Gastroesophageal sphincter (tissue), 3 donors: ENCODE data around the gene SRBD1.

Experiments used
- CTCF ChIP-seq, 4 experiments: fragments of 200-600 bp in 2 of 4; fragments of 450-650 bp in 2 of 4; sonication (generic) in 1 of 4; IDR thresholded peaks; one replicate each; pipeline ENCODE4 v1.5.1; 2017 to 2019; ENCODE audit warnings: antibody characterized with exemption in 4 of 4, mild to moderate bottlenecking in 2 of 4, moderate library complexity in 2 of 4
- EP300 ChIP-seq: sonication (generic); formaldehyde crosslinking; IDR thresholded peaks from one replicate; pipeline ENCODE4 v1.6.1; 2017; ENCODE audit warnings: antibody characterized with exemption, mild to moderate bottlenecking
- POLR2AphosphoS5 ChIP-seq: sonication (generic); formaldehyde crosslinking; IDR thresholded peaks from one replicate; pipeline ENCODE4 v1.6.1; 2017; ENCODE audit warnings: antibody characterized with exemption

- TF ChIP-seq CTCF (IDR thresholded peaks at IDR 0.05) (no peak), EP300 (no peak), POLR2AphosphoS5 (no peak)
Measured at GRCh38 chr2:45606796-45607195, 4.3 kb downstream of the SRBD1 start.
